Suppressor macrophage treated with lipopolysaccharide for 1 hour (primary cell): ENCODE results near the gene HEATR1.

Source experiments
- DNase-seq, 3 donors: peaks; one replicate each; pipeline ENCODE4 v3.0.0-alpha.2; 2020 to 2022

Gene HEATR1

GRCh38 chr1:236535662-236536161 lies 68.6 kb downstream of the HEATR1 start:
- no peak for DNase-seq

- DNase-seq: no peak
Observed at GRCh38 chr1:236535190-236535589, 69.1 kb downstream of the HEATR1 start.

DNA sequence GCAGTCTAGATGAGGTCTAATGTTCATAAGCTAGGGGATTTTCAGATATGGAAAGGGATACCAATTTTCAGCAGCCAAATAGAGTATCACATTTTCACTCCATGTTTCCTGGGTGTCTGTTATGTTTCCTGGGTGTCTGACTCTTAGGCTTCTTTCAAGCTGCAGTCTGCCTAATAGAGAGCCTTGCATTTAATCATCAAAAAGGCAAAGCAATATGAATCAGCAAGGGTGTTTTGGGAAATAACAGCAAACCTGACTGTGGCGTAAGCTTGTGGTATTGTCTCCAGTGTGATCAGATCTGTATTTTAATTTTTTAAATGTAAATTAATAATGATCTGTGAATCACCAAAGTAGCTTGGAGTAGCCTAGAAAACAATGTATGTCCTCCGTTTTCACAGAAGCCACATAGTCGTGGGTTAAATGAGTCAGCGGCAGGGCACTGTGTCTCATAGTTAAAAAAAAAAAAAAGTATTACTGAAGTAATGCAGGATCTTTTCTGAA lies 70.1 kb downstream of the HEATR1 start:
- DNase-seq: peak; percentile 18 to 36 (median 33)

DNA sequence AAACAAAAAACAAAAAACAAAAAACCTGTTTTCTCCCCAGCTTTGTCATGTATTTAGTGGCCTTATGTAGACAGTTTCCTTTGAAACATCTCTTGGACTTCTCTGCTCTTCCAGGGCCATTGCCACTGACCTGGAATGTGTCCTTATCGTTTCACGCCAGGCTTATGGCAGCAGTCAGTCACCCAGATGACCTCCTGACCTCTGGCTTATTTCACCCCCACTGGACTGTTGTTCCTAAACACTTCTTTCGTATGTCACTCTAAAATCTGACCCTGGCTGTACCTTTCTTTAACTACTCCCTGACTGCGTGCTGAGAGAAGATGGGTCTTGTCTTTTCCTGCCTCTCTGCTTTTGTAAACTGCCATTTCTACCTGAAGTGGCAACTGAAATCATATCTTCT lies 71.5 kb downstream of the HEATR1 start:
- DNase-seq: no peak

DNA sequence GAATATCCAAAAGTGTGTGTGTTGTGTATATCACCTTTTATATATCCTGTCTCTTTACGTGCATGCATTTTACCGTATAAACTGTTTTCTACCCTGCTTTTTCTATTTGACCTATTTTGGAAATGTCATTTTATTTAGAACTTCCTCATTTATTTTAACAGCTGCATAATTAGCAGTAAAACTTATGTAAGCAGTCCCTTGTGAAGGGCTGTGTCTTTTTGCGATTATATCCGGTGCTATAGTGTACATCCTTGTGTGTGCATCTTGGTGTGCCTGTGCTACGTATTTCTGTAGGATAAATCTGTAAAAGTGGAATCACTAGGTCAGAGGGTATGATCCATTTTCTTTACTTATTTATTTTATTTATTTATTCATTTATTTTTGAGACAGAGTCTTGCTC lies 73.4 kb downstream of the HEATR1 start:
- DNase-seq: peak; percentile 8 to 24 (median 14)

DNA sequence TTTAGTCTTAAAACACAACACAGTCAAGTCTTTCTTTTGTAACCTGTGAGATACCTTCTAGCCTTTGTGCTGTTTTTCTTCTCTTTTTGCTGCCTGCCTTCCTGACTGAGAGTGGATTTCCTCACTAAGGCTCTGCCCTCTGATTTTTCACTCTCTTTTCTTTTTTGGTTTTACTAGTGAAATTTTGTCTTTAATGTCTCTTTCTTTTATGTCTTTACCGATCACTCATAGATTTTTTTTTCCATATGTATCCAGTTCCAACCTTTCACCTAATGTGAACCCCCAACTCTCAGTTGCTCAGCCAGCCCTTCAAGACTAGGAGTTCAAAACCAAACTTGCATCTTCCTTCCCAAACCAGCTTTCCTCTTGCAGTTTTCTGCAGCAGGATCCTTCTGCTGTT lies 74.0 kb downstream of the HEATR1 start:
- no peak for DNase-seq

DNA sequence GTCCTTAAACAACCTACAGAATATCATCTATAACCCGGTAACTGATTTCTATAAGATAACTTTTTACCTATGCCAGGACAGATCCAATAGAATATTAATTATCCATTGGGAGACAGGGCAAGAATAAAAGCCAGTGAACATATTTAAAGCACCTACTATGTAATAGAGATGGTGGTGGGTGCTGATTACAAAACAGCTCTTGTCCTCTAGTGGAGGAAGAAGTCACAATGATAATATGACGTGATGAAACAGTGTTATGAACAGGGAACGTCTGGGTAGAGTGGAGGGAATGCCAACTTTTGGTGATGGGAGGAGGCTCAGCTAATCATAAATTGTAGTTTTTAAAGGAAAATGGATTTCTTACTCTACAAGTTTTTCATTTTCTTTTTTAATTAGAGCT lies 78.2 kb downstream of the HEATR1 start:
- peak in 1 of 3 donors; percentile 13 for DNase-seq

GRCh38 chr1:236524895-236525184 lies 79.5 kb downstream of the HEATR1 start:
- peak; percentile 53 to 79 (median 73) for DNase-seq

DNA sequence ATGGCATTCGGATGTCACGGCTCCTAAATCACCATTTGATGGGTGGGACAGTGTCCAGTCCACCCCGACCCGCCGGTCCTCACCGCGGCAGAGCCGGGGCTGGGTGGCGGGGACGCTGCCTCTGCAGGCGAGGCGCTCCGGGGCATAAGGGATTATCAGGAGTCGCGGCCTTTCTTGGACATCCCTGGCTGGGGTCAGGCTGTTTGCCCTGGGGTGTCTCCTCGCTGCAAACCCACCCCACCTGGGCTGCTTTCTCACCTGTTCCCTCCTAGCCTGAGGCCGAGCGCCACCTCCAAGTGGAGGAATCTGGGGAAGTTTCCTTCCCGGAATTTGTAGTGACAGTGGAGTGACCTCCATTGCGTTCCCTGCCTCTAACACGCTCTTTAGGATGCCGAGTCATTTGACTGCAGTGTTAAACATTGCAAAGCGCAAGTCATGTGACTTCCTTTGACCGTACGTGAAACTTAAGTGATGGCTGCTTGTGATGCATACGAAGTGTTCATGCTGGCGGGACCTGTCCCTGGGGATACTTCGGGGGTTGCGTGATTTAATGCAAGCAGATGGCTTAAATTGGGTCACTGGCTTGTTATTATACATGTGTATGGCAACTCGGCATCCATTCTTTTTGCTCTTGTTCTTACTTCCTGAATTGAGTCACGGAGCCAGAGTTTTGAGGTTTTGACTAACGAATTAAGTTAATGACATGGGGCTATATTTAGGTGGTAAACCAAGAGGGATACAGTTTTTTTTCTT lies 80.0 kb downstream of the HEATR1 start:
- peak; percentile 73 to 89 (median 83) for DNase-seq

- peak; percentile 94 to 97 (median 95) for DNase-seq
Observed at GRCh38 chr1:236523704-236524141, 80.6 kb downstream of the HEATR1 start, which contains the start of gene LGALS8. Gene LGALS8 (plus strand): TSS chr1:236523982. CDS start chr1:236526071, 2,089 bp downstream.

DNA sequence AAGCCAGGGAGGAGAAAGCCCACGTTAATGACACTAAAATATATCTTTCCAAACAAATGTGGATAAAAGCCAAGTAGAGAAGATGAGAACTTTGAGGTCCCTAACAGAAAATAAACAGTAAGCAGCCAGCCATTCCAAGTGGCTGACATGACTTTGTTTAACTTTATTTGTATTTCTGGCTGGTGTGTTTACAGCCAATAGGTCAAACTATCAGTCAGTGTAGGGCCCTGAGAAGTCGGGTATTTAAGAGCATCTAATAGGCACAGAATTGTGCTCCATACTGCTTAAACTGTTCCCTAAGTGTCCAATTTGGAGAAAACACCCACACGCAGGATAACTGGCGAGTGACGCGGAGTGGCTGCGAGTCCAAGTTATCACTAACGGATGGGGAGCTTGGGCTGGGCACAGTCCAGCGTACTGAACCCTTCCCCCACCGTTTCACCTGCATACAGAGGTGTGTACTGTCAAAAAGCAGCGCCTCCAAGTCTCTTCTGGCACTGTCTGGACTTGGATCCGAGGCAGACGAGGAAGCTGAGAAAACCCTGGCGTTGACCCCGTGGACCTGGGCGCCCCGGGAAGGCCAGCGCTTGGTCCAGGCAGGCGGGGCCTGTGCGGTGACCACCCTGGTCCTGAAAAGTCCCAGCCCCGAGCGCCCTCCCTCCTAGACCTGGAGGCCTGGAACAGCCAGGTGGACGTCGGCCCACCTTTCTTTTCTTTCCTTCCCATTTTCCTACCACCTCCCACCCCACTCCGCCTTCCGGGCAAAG lies 81.2 kb downstream of the HEATR1 start:
- DNase-seq: peak in 1 of 3 donors; percentile 26

DNA sequence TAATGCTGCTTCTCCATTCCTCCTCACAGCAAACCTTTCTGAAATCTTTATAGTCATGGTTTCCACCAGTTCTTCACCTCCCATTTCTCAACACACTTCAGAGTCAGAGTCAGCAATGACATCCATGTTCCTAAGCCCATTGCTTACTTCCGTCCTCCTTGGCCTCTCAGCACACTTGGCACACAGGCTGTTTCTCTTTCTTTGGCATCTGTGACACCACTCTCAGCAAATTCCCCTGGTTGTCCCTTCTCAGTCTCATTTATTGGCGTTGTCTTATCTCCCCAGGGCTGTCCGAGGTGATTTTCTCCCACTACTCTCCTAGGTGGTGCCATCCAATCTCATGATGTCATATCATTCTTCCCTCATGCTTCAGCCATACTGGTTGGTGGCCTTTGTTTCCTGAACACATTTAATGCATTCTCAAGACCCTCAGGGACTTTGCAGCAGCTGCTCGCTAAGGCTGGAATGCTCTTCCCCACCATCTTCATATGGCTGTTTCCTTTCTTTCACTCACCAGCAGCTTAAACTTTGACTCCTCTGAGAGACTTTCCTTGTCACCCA lies 83.8 kb downstream of the HEATR1 start:
- DNase-seq: no peak

GRCh38 chr1:236518322-236518721 lies 86.0 kb downstream of the HEATR1 start:
- no peak for DNase-seq

- no peak for DNase-seq
Observed at GRCh38 chr1:236516929-236517704, 87.2 kb downstream of the HEATR1 start.

DNA sequence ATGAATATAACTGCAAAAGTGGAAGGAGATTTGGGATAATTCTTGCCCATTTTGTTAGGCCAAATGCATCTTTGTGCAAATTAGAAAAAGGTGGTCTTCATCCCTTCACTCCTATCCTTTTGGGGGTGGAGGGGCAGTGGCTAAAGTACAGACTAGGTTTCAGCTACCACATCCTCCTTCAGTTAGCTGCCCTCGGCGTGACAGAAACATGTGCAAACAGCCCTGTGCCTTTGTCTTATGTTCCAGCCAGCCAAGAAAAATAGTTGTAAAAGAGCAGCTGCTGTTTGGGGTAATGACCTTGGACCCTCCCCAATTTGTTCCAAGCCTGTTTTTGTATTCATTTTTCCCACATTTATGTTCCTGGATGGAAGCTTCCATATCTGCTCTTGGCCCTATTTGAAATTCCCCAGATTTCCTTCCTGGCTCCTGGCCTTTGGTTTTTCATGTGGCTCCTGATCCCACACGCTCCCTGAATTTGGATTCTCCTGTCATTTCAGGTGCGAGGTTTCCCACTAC lies 88.8 kb downstream of the HEATR1 start:
- no peak for DNase-seq

- DNase-seq: no peak
Observed at GRCh38 chr1:236514703-236515442, 89.4 kb downstream of the HEATR1 start.

DNA sequence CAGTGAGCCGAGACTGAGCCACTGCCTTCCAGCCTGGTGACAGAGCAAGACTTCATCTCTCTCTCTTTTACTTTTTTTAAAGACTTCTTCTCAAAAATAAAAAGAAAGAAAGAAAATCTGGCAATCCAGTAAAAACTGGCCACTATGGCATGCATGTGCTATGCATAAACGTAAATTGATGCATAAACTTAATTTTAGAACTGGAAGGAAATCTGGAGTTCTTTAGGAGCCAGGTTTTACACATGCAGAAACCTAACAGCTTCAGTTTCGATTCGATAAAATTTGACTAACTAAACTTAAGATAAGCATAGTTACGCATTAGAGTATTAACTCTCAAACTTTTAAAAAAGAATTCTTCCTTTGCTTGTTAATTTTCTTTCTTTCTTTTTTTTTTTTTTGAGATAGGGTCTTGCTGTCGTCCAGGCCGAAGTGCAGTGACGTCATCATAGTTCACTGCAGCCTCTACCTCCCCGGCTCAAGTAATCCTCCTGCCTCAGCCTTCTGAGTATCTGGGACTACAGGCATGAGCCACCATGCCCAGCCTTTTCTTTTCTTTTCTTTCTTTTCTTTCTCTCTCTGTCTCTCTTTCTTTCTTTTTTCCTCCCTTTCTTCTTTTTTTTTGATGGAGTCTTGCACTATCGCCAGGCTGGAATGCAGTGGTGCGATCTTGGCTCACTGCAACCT lies 92.4 kb downstream of the HEATR1 start:
- no peak for DNase-seq

DNA sequence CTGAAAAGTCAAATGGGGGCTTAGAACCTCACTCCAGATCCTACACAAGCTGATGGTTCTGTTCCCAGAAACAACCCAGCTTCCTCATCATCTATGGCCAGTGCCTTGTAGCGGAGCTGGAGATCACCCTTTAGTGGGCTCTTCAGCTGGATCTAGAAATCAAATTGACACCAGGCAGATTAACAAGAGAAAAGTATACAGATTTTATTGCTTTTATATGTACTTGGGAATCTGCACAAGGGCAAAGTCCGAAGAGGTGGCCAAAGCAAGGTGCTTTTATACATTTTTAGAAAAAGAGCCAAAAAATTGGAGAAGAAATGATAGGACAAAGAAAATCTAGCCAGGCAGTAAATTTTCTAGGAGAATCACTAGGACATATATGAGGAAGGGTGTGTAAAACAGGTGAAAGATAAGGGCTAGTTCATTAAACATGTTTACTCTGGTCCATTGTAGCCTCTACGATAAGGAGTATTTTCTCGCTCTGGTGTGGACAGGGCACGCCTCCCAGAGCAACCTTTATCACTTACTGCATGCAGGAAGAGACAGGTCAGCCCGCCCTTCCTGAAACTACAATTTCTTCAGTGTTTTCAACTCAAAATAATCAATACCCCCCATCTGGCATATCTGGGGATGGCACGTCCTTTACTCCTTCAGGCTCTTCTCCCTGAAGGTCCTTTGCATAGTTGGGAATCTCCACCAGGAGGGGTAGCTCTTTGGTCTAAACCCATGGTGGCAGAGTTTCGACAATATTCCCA lies 94.5 kb downstream of the HEATR1 start:
- no peak for DNase-seq

GRCh38 chr1:236509203-236509602 lies 95.1 kb downstream of the HEATR1 start:
- no peak for DNase-seq

GRCh38 chr1:236508593-236509027 lies 95.7 kb downstream of the HEATR1 start:
- no peak for DNase-seq
